Measurements from ENCODE around the gene AKR1E2. TPM values are rescaled to one million over a fixed set of nuclear protein-coding genes. Genes with fewer than 3 reads are reported as not detected.

The AKR1E2 gene
- polyA plus RNA-seq, 4 donors, result 7.4 to 8.9 (median 7.5) TPM

DNA sequence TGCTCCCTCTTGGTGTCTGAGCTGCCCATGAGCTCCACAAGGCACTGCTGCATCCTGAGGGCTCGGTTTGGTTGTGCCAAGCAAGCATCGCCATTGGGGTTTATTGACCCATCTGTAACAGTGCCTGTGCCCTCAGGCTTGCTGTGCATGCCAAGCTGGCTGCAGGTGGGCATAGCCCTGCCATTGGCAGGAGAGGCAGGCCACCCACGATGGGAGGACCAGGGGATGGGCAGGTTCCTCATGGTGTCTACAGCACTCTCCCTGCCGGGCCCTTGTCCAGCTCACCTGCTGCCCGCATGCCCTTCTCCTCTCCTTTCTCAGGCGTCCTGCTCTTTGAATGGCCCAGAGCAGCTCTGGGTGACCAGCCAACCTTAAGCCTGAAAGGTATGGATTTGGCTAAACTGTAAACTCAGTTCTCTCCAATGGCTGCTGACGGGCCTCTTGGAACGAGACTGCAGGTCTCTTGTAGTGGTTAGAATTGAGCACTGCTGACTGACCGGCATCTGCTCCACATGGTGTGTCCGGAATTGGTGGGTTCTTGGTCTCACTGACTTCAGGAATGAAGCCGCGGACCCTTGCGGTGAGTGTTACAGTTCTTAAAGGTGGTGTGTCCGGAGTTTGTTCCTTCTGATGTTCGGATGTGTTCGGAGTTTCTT, 17.6 kb downstream of the AKR1E2 start:
- DNase-seq (ENCODE audit: low read depth in 4 of 4, low spot score in 3 of 4), result no peak

- DNase-seq (ENCODE audit: low read depth in 4 of 4, low spot score in 3 of 4), result no peak
Observed at GRCh38 chr10:4844864-4845263, 18.9 kb downstream of the AKR1E2 start.

GRCh38 chr10:4845766-4846165, 19.8 kb downstream of the AKR1E2 start:
- DNase-seq (ENCODE audit: low read depth in 4 of 4, low spot score in 3 of 4), result no peak

- no peak for DNase-seq (ENCODE audit: low read depth in 4 of 4, low spot score in 3 of 4)
Observed at GRCh38 chr10:4846775-4847174, 20.8 kb downstream of the AKR1E2 start.

DNA sequence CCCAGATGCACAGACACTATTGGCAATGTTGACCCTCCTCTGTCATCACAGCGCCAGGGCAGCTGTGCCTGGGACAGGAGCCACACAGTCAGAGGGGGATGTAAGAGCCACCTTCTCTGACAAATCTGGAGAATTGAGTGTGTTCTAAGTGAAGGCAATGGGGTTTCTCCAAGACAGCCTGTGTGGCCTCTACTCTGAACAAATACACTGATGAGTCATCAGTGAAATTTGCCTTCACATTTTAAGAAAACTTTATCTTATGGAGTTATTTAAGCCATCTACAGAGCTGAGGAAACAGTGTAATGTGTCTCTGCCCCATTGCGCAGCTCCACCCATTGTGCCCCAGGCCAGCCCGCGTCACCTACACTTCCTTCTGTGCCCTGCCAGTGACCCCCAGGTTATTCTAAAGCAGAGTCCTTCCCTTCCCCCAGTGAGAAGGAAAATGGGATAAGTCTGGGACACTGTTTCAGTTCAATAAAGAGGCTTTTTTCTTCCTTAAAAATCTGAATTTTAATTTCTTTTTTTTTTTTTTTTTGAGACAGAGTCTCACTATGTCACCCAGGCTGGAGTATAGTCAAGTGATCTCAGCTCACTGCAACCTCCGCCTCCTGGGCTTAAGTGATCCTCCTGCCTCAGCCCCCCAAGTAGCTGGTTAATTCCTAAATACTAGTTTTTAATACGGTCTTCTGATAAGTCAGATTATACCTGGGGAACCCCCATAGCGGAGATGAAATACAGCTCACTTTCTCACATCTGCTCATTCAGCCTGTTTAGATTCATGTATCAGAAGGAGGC, 21.8 kb downstream of the AKR1E2 start:
- no peak for DNase-seq (ENCODE audit: low read depth in 4 of 4, low spot score in 3 of 4)

GRCh38 chr10:4848356-4849041, 22.5 kb downstream of the AKR1E2 start:
- DNase-seq (ENCODE audit: low read depth in 4 of 4, low spot score in 3 of 4), result no peak

GRCh38 chr10:4849042-4849402, 23.0 kb downstream of the AKR1E2 start:
- DNase-seq (ENCODE audit: low read depth in 4 of 4, low spot score in 3 of 4), result no peak

- DNase-seq (ENCODE audit: low read depth in 4 of 4, low spot score in 3 of 4), result peak; percentile 83 to 87 (median 84)
Observed at GRCh38 chr10:4849555-4850242, 23.7 kb downstream of the AKR1E2 start.

DNA sequence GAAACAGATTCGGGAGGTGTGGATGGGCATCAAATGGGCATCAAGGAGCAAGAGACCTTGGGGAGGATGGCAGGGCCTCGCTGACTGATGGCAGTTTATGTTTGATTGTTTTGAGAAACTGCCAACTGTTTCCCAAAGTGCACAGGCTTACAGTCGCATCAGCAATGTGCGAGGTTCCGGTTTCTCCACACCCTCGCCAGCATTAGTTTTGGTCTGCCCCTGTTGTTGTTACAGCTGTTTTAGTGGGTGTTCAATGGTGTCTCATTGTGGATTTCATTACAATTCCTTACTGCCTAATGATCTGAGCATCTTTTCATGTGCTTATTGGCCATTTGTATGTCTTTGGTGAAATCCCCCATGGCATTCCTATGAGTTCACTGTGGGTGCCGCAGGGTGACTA, 24.4 kb downstream of the AKR1E2 start:
- no peak for DNase-seq (ENCODE audit: low read depth in 4 of 4, low spot score in 3 of 4)

DNA sequence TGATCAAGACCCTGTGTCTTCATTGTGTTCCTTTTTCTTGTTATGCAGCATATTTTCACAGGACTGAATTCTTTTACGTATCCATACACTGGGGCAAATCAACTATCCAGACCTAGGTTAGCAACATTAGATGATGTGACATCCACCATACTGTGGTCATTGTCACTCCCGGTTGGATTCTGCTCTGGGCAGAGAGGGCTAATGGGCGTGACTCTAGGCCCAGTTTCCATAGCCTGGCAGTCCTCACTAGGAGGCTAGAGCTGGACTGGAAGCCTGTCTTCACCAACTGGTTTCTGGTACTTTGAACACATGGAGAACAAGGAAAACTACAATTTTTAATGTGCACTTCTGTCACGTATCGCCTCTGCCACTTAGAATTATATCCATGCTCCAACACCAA, 25.2 kb downstream of the AKR1E2 start:
- DNase-seq (ENCODE audit: low read depth in 4 of 4, low spot score in 3 of 4), result no peak

DNA sequence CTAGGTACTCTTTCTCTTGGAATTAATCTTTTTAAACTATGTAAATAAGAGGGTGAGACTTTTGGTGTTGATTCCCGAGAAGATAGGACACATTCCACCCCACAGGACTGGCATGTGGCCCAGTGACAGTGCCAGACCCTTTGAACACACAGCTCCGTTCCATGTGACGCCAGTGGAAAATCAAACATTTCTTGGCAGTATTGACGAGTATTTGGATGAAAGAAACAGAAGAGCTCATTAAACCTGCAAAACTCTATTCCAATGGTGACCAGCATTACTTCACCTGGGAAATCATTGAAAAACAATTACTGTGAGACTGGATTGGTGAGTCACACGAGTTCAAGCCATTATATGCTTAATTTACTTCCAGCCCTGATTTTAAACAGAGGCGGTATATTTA, 25.8 kb downstream of the AKR1E2 start:
- no peak for DNase-seq (ENCODE audit: low read depth in 4 of 4, low spot score in 3 of 4)

GRCh38 chr10:4865945-4866661, 40.1 kb downstream of the AKR1E2 start:
- DNase-seq (ENCODE audit: low read depth in 4 of 4, low spot score in 3 of 4), result no peak

DNA sequence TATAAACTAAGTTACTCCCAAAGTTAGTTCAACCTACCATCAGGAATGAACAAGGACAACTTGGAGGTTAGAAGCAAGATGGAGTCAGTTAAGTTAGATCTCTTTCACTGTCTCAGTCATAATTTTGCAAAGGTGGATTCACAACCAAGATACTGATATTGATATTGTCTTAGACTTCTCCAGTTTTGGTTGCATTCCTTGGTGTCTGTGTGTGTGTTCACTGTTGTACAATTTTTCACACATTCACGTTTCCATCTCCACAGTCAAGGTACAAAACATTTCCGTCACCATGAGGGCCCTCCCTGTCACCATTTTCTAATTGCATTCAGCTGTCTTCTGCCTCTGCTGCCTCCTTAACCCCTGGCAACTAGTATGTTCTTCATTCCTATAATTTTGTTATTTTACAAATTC, 41.1 kb downstream of the AKR1E2 start:
- no peak for DNase-seq (ENCODE audit: low read depth in 4 of 4, low spot score in 3 of 4)

- DNase-seq (ENCODE audit: low read depth in 4 of 4, low spot score in 3 of 4), result no peak
Observed at GRCh38 chr10:4867520-4868356, 41.7 kb downstream of the AKR1E2 start.

- no peak for DNase-seq (ENCODE audit: low read depth in 4 of 4, low spot score in 3 of 4)
Observed at GRCh38 chr10:4868357-4868657, 42.3 kb downstream of the AKR1E2 start.

DNA sequence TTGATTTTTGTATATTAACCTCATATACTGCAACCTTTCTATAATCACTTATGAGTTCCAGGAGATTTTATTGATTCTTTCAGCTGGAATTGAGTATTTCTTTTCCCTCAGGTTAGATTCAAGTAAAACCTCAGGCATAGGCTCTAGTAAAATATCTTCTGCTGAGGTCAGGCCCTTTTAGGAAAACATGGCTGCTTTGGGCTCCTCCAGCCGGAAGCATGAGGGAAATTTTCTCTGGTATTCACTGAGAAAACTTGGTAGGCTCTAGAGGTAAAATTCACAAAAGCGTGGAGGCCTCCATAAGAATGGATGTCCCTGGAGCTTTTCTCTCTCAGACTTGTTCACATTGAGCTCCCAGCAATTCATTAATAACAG, 56.7 kb downstream of the AKR1E2 start:
- no peak for DNase-seq (ENCODE audit: low read depth in 4 of 4, low spot score in 3 of 4)

GRCh38 chr10:4883079-4883739, 57.2 kb downstream of the AKR1E2 start:
- DNase-seq (ENCODE audit: low read depth in 4 of 4, low spot score in 3 of 4), result no peak

DNA sequence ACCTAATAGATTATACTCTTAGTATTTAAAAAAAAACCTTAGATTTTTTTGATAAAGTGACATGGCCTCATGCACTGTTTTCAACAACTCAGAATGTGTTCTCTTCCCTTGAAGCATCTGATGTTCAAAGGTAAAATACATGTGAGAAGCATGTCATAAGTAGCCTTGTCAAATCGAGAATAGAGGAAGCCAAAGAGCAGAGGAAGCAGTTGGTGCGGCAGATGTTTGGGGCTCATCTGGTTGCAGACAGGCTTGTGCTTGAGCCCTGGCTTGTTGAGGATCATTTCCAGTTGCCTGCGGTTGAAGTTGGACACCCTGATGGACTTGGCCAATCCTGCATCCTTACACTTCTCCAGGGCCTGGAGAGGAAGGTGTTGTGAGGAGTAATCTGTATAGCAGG, 59.2 kb downstream of the AKR1E2 start:
- no peak for DNase-seq (ENCODE audit: low read depth in 4 of 4, low spot score in 3 of 4)

DNA sequence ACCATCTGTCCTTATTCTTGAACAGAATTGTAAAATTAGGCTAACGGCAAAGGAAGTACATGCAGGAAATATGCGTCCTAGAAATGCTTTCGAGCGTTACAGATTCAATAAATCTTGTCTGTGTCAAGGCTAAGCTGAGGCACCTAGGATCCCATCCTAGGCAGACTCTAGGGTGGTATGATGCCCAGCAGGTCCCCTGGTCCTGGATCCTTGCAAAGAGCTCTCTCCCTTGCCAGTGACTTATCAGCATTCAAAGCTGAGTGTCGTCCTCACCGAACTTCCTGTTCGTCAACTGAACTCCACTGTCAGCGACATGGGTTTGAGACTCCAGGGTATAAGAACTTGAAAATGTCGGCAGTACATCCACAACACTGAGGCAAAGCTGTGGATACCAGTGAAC, 61.5 kb downstream of the AKR1E2 start:
- no peak for DNase-seq (ENCODE audit: low read depth in 4 of 4, low spot score in 3 of 4)
